ENCODE results near the gene DNAJC6.

DNA sequence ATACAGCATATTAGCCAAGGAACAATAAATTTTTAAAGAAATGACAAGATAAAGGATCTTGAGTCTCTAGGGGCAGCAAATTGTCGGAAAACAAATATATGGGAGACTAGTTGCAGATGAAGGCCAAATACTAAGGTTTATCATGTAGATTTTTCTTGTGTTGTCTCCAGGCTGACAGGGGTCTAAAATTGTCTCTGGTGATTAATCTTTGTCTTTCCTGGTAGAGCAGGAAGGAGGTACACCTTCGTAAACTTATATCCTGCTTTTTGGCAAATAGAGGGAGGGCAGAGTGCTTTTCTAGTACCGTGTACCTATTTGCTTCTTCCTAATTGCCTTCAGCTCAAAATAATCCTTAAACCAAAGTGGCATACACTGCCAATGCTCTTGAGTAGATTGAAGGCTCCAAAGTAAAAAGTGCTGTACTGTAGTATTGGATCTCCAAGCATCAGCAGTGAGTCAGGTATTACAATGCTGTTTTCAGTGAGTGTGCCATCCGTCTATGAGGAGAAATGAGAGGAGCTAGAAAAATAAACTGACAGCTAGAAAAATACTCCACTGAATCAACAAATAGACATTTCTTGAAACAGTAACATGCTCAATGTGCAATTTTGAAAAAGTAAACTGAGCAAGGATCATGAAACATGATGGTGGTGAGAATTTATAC is 109.3 kb downstream of the DNAJC6 start:
- TF ChIP-seq, protein P1, sequence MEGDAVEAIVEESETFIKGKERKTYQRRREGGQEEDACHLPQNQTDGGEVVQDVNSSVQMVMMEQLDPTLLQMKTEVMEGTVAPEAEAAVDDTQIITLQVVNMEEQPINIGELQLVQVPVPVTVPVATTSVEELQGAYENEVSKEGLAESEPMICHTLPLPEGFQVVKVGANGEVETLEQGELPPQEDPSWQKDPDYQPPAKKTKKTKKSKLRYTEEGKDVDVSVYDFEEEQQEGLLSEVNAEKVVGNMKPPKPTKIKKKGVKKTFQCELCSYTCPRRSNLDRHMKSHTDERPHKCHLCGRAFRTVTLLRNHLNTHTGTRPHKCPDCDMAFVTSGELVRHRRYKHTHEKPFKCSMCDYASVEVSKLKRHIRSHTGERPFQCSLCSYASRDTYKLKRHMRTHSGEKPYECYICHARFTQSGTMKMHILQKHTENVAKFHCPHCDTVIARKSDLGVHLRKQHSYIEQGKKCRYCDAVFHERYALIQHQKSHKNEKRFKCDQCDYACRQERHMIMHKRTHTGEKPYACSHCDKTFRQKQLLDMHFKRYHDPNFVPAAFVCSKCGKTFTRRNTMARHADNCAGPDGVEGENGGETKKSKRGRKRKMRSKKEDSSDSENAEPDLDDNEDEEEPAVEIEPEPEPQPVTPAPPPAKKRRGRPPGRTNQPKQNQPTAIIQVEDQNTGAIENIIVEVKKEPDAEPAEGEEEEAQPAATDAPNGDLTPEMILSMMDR (IDR thresholded peaks at IDR 0.05) = no peak
- TF ChIP-seq POLR2A (IDR thresholded peaks at IDR 0.05) = no peak

Measured in esophagus squamous epithelium (tissue), 4 donors.